Measurements from ENCODE around the gene KCNJ6. TPM values are rescaled to one million over a fixed set of nuclear protein-coding genes. Genes with fewer than 3 reads are reported as not detected.
"Not testable (repeated sequence)": the region's sequence is repeated elsewhere in the genome, so short reads cannot be mapped to it uniquely, and the experiment has no call there.

Gene KCNJ6
- polyA plus RNA-seq, 10 donors = 0.99 to 3.1 (median 1.4) TPM

- no peak for DNase-seq
Observed at GRCh38 chr21:37653201-37653600, 263.1 kb downstream of the KCNJ6 start.

- DNase-seq = no peak
Observed at GRCh38 chr21:37647781-37648180, 268.5 kb downstream of the KCNJ6 start.

GRCh38 chr21:37646761-37647160, 269.5 kb downstream of the KCNJ6 start:
- not testable (repeated sequence) for DNase-seq

GRCh38 chr21:37645848-37646247, 270.4 kb downstream of the KCNJ6 start:
- DNase-seq = no peak

GRCh38 chr21:37644636-37645035, 271.6 kb downstream of the KCNJ6 start:
- no peak for DNase-seq

- DNase-seq = not testable (repeated sequence)
Observed at GRCh38 chr21:37643862-37644261, 272.4 kb downstream of the KCNJ6 start.

GRCh38 chr21:37642493-37642892, 273.8 kb downstream of the KCNJ6 start:
- no peak for DNase-seq

- no peak for DNase-seq
Observed at GRCh38 chr21:37639756-37640155, 276.5 kb downstream of the KCNJ6 start.

- DNase-seq = peak in 1 of 3 donors; percentile 70
Observed at GRCh38 chr21:37636152-37636860, 280.0 kb downstream of the KCNJ6 start.

GRCh38 chr21:37631319-37632117, 284.7 kb downstream of the KCNJ6 start:
- peak in 2 of 3 donors; percentile 16 to 21 for DNase-seq

- no peak for DNase-seq
Observed at GRCh38 chr21:37630872-37631271, 285.4 kb downstream of the KCNJ6 start.

- DNase-seq = no peak
Observed at GRCh38 chr21:37628362-37628761, 287.9 kb downstream of the KCNJ6 start.

GRCh38 chr21:37627561-37627960, 288.7 kb downstream of the KCNJ6 start:
- no peak for DNase-seq

GRCh38 chr21:37627074-37627473, 289.2 kb downstream of the KCNJ6 start:
- no peak for DNase-seq

GRCh38 chr21:37626320-37626719, 289.9 kb downstream of the KCNJ6 start:
- no peak for DNase-seq

- no peak for DNase-seq
Observed at GRCh38 chr21:37623689-37624088, 292.6 kb downstream of the KCNJ6 start.

- DNase-seq = no peak
Observed at GRCh38 chr21:37623183-37623582, 293.1 kb downstream of the KCNJ6 start.

- no peak for DNase-seq
Observed at GRCh38 chr21:37622755-37623154, 293.5 kb downstream of the KCNJ6 start.

- DNase-seq = no peak
Observed at GRCh38 chr21:37620401-37620800, 295.9 kb downstream of the KCNJ6 start.

- no peak for DNase-seq
Observed at GRCh38 chr21:37619464-37619974, 296.7 kb downstream of the KCNJ6 start.

- DNase-seq = no peak
Observed at GRCh38 chr21:37618081-37618480, 298.2 kb downstream of the KCNJ6 start.

GRCh38 chr21:37615962-37616361, 300.3 kb downstream of the KCNJ6 start:
- no peak for DNase-seq

- DNase-seq = no peak
Observed at GRCh38 chr21:37614351-37614875, 301.8 kb downstream of the KCNJ6 start.
